Smooth muscle cell (in vitro differentiated cells): ENCODE results near the gene ARAF. TPM values are rescaled to one million over a fixed set of nuclear protein-coding genes. Genes with fewer than 3 reads are reported as not detected.
A peak's percentile ranks its signal among the peaks of the same experiment; 100 is the strongest.

Experiments
- DNase-seq: peaks from one replicate; lab custom pipeline; 2025; ENCODE audit not compliant: unreplicated experiment; lab: John Stamatoyannopoulos, UW
- H2AFZ ChIP-seq: fragments of 200-600 bp; sonication (generic); 2 replicates; pipeline ENCODE4 v1.6.0; 2016; ENCODE audit warnings: antibody characterized with exemption, low read depth, mild to moderate bottlenecking
- H3F3A ChIP-seq: fragments of 200-600 bp; sonication (generic); 2 replicates; pipeline ENCODE4 v1.6.0; 2017; ENCODE audit warnings: antibody characterized with exemption, low read depth
- H3K27ac ChIP-seq: fragments of 200-600 bp; sonication (generic); 2 replicates; pipeline ENCODE4 v1.5.1; 2016; ENCODE audit warnings: low read depth, mild to moderate bottlenecking
- H3K27me3 ChIP-seq: fragments of 200-600 bp; sonication (generic); 2 replicates; pipeline ENCODE4 v1.6.1; 2016; ENCODE audit warnings: low read depth, mild to moderate bottlenecking
- H3K36me3 ChIP-seq: fragments of 200-600 bp; sonication (generic); 2 replicates; pipeline ENCODE4 v1.5.1; 2016; ENCODE audit warnings: low read depth
- H3K4me1 ChIP-seq: fragments of 200-600 bp; sonication (generic); 2 replicates; pipeline ENCODE4 v1.5.1; 2016; ENCODE audit warnings: low read depth
- H3K4me2 ChIP-seq: fragments of 200-600 bp; sonication (generic); 2 replicates; pipeline ENCODE4 v1.6.0; 2016; ENCODE audit warnings: mild to moderate bottlenecking
- H3K4me3 ChIP-seq: fragments of 200-600 bp; sonication (generic); 2 replicates; pipeline ENCODE4 v1.5.1; 2016; ENCODE audit warnings: mild to moderate bottlenecking
- H3K79me2 ChIP-seq: fragments of 200-600 bp; sonication (generic); 2 replicates; pipeline ENCODE4 v1.6.0; 2016; ENCODE audit warnings: low read depth, mild to moderate bottlenecking
- H3K9ac ChIP-seq: fragments of 200-600 bp; sonication (generic); 2 replicates; pipeline ENCODE4 v1.6.0; 2016; ENCODE audit warnings: low read depth
- H3K9me3 ChIP-seq: fragments of 200-600 bp; sonication (generic); replicated peaks from 2 replicates; pipeline ENCODE4 v1.5.1; 2016; ENCODE audit warnings: low read depth
- H4K20me1 ChIP-seq: fragments of 200-600 bp; sonication (generic); 2 replicates; pipeline ENCODE4 v1.6.0; 2016; ENCODE audit warnings: low read depth
- WGBS: methylation state at CpG from one replicate; pipeline ENCODE4 v1.1.7; 2016; ENCODE audit warnings: low lambda C conversion rate; 5-methylcytosine and 5-hydroxymethylcytosine counted together
- polyA plus RNA-seq: library from polyadenylated mRNA; unstranded; fragments of >200 nt; fragmentation: Nextera tagmentation; extraction: Ambion mirVana; gene quantifications from 2 replicates; pipeline ENCODE4 v1.2.1, GENCODE V29; 2016
- total RNA-seq: library from RNA; depleted of rRNA; stranded (reverse); fragments of >200 nt; gene quantifications from 2 replicates; pipeline ENCODE4 v1.2.3, GENCODE V29; 2014
- TF ChIP-seq, protein P1 (sequence below): fragments of 200-600 bp; sonication (generic); IDR thresholded peaks from 2 replicates; pipeline ENCODE4 v1.5.1; 2017; ENCODE audit warnings: borderline replicate concordance, mild to moderate bottlenecking, antibody characterized with exemption; ENCODE audit not compliant: insufficient read depth, poor library complexity, severe bottlenecking

ARAF gene
- total and polyA plus RNA-seq, 2 experiments from 2014 or later = 33.1 to 63.1 TPM

- WGBS = 94% methylated on average over 13 of the region's 13 CpGs
- H3K27me3 ChIP-seq = no peaks in the 10 kb centered on the region
- H3K79me2 ChIP-seq = no peaks in the 10 kb centered on the region
- TF ChIP-seq, protein P1, sequence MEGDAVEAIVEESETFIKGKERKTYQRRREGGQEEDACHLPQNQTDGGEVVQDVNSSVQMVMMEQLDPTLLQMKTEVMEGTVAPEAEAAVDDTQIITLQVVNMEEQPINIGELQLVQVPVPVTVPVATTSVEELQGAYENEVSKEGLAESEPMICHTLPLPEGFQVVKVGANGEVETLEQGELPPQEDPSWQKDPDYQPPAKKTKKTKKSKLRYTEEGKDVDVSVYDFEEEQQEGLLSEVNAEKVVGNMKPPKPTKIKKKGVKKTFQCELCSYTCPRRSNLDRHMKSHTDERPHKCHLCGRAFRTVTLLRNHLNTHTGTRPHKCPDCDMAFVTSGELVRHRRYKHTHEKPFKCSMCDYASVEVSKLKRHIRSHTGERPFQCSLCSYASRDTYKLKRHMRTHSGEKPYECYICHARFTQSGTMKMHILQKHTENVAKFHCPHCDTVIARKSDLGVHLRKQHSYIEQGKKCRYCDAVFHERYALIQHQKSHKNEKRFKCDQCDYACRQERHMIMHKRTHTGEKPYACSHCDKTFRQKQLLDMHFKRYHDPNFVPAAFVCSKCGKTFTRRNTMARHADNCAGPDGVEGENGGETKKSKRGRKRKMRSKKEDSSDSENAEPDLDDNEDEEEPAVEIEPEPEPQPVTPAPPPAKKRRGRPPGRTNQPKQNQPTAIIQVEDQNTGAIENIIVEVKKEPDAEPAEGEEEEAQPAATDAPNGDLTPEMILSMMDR = peak; percentile 31
- H3F3A ChIP-seq = no peaks in the 10 kb centered on the region
- no peak overlapping the region for H3K4me3 ChIP-seq
- no peak overlapping the region for H3K27ac ChIP-seq
- H3K4me1 ChIP-seq = no peaks in the 10 kb centered on the region
- H3K9me3 ChIP-seq = no peaks in the 10 kb centered on the region
- no peaks in the 10 kb centered on the region for H3K36me3 ChIP-seq
- no peaks in the 10 kb centered on the region for H4K20me1 ChIP-seq
- H3K9ac ChIP-seq = no peak overlapping the region
- no peak overlapping the region for H3K4me2 ChIP-seq
- DNase-seq = no peak
- no peak overlapping the region for H2AFZ ChIP-seq
These were observed 7.8 kb downstream of the ARAF start for GRCh38 chrX:47568656-47569295.

GRCh38 chrX:47570794-47571193 is 9.8 kb downstream of the ARAF start:
- H3K79me2 ChIP-seq = no peaks in the 10 kb centered on the region
- no peaks in the 10 kb centered on the region for H3K36me3 ChIP-seq
- WGBS = 94% methylated on average over 8 of the region's 8 CpGs
- H3K27me3 ChIP-seq = no peaks in the 10 kb centered on the region
- no peak overlapping the region for H3K9ac ChIP-seq
- H3F3A ChIP-seq = no peaks in the 10 kb centered on the region
- DNase-seq = no peak
- no peak overlapping the region for H3K4me3 ChIP-seq
- H3K9me3 ChIP-seq = no peaks in the 10 kb centered on the region
- H2AFZ ChIP-seq = no peak overlapping the region
- no peak overlapping the region for H3K4me2 ChIP-seq
- H3K27ac ChIP-seq = no peak overlapping the region
- TF ChIP-seq, protein P1 = no peak
- no peaks in the 10 kb centered on the region for H3K4me1 ChIP-seq
- no peaks in the 10 kb centered on the region for H4K20me1 ChIP-seq

- Histone ChIP-seq H3K4me2 (no peak overlapping the region), H3K9ac (no peak overlapping the region), H4K20me1 (no peaks in the 10 kb centered on the region), H3K79me2 (no peaks in the 10 kb centered on the region), H2AFZ (no peak overlapping the region), H3F3A (no peaks in the 10 kb centered on the region), H3K27me3 (no peaks in the 10 kb centered on the region), H3K4me3 (no peak overlapping the region), H3K4me1 (no peaks in the 10 kb centered on the region), H3K27ac (no peak overlapping the region), H3K36me3 (no peaks in the 10 kb centered on the region), H3K9me3 (no peaks in the 10 kb centered on the region)
- TF ChIP-seq, protein P1 = no peak
- WGBS = 86% methylated on average over 7 of the region's 11 CpGs
- no peak for DNase-seq
These were observed 10.2 kb downstream of the ARAF start for GRCh38 chrX:47571215-47571614.

- TF ChIP-seq, protein P1 = no peak
- Histone ChIP-seq H3K4me1 (no peaks in the 10 kb centered on the region), H3K27me3 (no peaks in the 10 kb centered on the region), H3K4me3 (no peak overlapping the region), H4K20me1 (no peaks in the 10 kb centered on the region), H3K79me2 (no peaks in the 10 kb centered on the region), H3K9me3 (no peaks in the 10 kb centered on the region), H2AFZ (no peak overlapping the region), H3K27ac (no peak overlapping the region), H3F3A (no peaks in the 10 kb centered on the region), H3K9ac (no peak overlapping the region), H3K36me3 (no peaks in the 10 kb centered on the region), H3K4me2 (no peak overlapping the region)
- no peak for DNase-seq
- 92% methylated on average over 13 of the region's 13 CpGs for WGBS
These were observed 10.9 kb downstream of the ARAF start for GRCh38 chrX:47571896-47572295.
